Measurements from ENCODE around the gene DOP1A. TPM values are rescaled to one million over a fixed set of nuclear protein-coding genes. Genes with fewer than 3 reads are reported as not detected.

Gene DOP1A
- total RNA-seq: 10 to 100 TPM; 19.7 to 22.4 TPM
- 10 to 100 TPM; 32.2 to 42.1 (median 34.9) TPM for polyA plus RNA-seq (ENCODE audit: insufficient read length in 6 of 6)
- long read RNA-seq, donor 1, partial matches to known transcripts: 12 of 12 reads
- long read RNA-seq, donor 1, other reads (novel, unspliced or antisense): 0 of 12 reads
- long read RNA-seq, donor 2, partial matches to known transcripts: 18 of 31 reads
- long read RNA-seq, donor 2, other reads (novel, unspliced or antisense): 13 of 31 reads
- long read RNA-seq, donor 3, partial matches to known transcripts: 11 of 11 reads
- long read RNA-seq, donor 3, other reads (novel, unspliced or antisense): 0 of 11 reads
- long read RNA-seq, donor 4, partial matches to known transcripts: 0 of 1 reads
- long read RNA-seq, donor 4, other reads (novel, unspliced or antisense): 1 of 1 reads
- long read RNA-seq, donor 5: 0 reads
- long read RNA-seq, donor 6, partial matches to known transcripts: 9 of 23 reads
- long read RNA-seq, donor 6, other reads (novel, unspliced or antisense): 14 of 23 reads
- long read RNA-seq, donor 7, partial matches to known transcripts: 6 of 6 reads
- long read RNA-seq, donor 7, other reads (novel, unspliced or antisense): 0 of 6 reads
- long read RNA-seq, donor 8: 0 reads
- long read RNA-seq, donor 9: 0 reads
- long read RNA-seq, donor 10: 0 reads
- long read RNA-seq, donor 11, partial matches to known transcripts: 18 of 30 reads
- long read RNA-seq, donor 11, other reads (novel, unspliced or antisense): 12 of 30 reads
- long read RNA-seq, donor 12, partial matches to known transcripts: 15 of 15 reads
- long read RNA-seq, donor 12, other reads (novel, unspliced or antisense): 0 of 15 reads

GRCh38 chr6:83067448-83068439 is at the start of gene DOP1A:
DOP1A (plus strand) TSS chr6:83067671; CDS start chr6:83096978, 29,307 bp downstream.
- Histone ChIP-seq H3K9me3 (no peaks in the 10 kb centered on the region), H3K27ac (peak within 1 kb of the TSS; percentile 90), H3K27me3 (no peaks in the 10 kb centered on the region), H3K4me3 (peak within 1 kb of the TSS; percentile 91 to 97), H3K4me1 (peaks cover 13 to 54% of the 10 kb centered on the region in 2 donors), H3K36me3 (no peaks in the 10 kb centered on the region)
- TF ChIP-seq CTCF (IDR thresholded peaks at IDR 0.05): peak; percentile 94 to 95
- intact Hi-C loops (cut with DNase I): loop anchor here in 1 of 2 donors (2.0 to 10.0 kb wide), 2 partner anchors 147 to 447 kb away; partner anchors contain the start of gene PRSS35
- DNase-seq (peak; percentile 91 to 99 (median 96)), ATAC-seq (peak; percentile 94)

- Histone ChIP-seq H3K27ac (no peak overlapping the region), H3K27me3 (no peaks in the 10 kb centered on the region), H3K4me1 (no peaks in the 10 kb centered on the region), H3K4me3 (no peak overlapping the region), H3K36me3 (peaks cover 0 to 21% of the 10 kb centered on the region in 2 donors), H3K9me3 (peaks cover 0 to 9% of the 10 kb centered on the region in 2 donors)
- TF ChIP-seq CTCF (IDR thresholded peaks at IDR 0.05): no peak
- ATAC-seq: no peak
- intact Hi-C loops (cut with DNase I): no loop called here
- no peak for DNase-seq
Observed at GRCh38 chr6:83019741-83020140, 47.7 kb upstream of the DOP1A start.

- no peak overlapping the region for H3K4me3 ChIP-seq
- H3K9me3 ChIP-seq: peaks cover 0 to 14% of the 10 kb centered on the region in 2 donors
- no peaks in the 10 kb centered on the region for H3K27me3 ChIP-seq
- DNase-seq (peak in 1 of 4 donors; percentile 27), ATAC-seq (no peak)
- peaks cover 0 to 16% of the 10 kb centered on the region in 2 donors for H3K36me3 ChIP-seq
- no peak for TF ChIP-seq CTCF (IDR thresholded peaks at IDR 0.05)
- no peaks in the 10 kb centered on the region for H3K4me1 ChIP-seq
- intact Hi-C loops (cut with DNase I): no loop called here
- no peak overlapping the region for H3K27ac ChIP-seq
Observed at GRCh38 chr6:83031689-83032088, 35.8 kb upstream of the DOP1A start.

- Histone ChIP-seq H3K9me3 (no peaks in the 10 kb centered on the region), H3K27me3 (no peaks in the 10 kb centered on the region), H3K36me3 (no peaks in the 10 kb centered on the region), H3K4me1 (no peaks in the 10 kb centered on the region), H3K4me3 (no peak overlapping the region), H3K27ac (no peak overlapping the region)
- no peak for ATAC-seq
- DNase-seq: no peak
- intact Hi-C loops (cut with DNase I): no loop called here
- no peak for TF ChIP-seq CTCF (IDR thresholded peaks at IDR 0.05)
Observed at GRCh38 chr6:83038246-83038645, 29.2 kb upstream of the DOP1A start.
